ENCODE results near the gene DIAPH3.

Gene DIAPH3

DNA sequence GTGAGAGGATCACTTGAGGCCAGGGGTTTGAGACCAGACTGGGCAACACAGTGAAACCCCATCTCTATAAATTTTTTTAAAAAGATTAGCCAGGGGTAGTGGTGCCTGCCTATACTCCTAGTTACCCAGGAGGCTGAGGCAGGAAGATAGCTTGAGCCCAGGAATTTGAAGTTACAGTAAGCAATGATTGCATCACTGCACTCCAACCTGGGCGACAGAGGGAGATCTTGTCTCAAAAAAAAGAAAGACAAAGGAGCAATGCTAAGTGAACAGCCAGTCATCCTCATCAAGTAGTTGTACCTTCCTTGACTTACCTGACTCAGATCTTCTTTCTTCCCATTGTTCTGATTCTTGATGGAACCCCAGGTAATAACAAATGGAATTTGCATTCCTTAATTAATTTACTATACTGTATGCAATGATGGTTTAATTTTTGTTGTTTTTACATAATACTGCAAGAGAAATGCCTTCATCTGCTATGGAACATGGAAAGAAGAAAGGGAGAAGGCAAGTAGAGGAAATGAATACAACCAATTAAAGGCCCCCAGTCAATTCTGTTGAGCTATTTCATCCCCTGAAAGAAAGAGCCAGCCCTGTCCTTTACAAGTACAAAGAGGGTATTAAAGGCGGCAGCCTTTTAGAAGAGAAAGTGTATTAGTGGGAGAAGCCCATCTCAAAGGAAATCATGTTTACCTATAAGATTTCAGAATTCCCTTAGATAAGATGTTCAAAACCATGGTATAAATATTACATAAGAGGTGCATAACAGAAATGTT lies 316.7 kb downstream of the DIAPH3 start:
- DNase-seq: no peak

DNA sequence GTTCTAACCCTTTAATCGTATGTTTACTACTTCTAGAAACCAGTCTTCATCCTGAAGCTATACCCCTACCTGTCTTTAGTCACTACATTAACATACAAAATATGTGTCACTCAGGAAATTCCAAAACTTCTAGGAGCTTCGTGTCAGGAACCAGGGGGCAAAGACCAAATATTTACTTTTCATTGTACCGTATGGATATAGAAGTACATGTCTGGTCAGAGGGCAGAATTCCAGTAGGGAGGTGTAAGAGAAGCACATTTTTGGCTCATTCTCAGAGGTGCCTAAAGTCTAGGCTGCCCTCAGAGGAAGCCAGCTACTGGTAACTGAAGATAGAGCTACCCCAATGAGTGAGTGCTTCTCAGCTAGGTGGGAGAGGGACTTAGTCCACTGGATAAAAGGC lies 320.7 kb downstream of the DIAPH3 start:
- no peak for DNase-seq

- no peak for DNase-seq
These were observed 321.2 kb downstream of the DIAPH3 start for GRCh38 chr13:59842507-59842906.

GRCh38 chr13:59839186-59839585 lies 324.5 kb downstream of the DIAPH3 start:
- no peak for DNase-seq

DNA sequence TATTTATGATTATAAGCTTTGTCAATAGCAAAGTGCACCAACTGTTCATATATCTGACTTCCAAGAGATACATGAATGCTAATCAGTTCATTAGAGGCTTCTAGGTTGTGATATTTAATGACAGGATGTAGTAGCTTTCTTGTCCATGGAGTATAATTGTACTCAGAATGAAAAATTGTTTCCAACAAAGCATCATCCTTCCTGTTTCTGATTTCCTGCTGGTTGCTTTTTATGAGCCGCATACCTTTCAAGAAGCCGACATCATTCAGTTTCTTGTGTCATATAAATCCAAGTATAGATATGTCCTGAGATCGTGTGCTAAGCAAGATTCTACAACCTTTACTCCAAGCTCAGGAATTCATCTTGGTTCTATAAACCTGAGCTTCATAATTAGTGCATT lies 326.6 kb downstream of the DIAPH3 start:
- no peak for DNase-seq

GRCh38 chr13:59835569-59835968 lies 328.2 kb downstream of the DIAPH3 start:
- DNase-seq: no peak

DNA sequence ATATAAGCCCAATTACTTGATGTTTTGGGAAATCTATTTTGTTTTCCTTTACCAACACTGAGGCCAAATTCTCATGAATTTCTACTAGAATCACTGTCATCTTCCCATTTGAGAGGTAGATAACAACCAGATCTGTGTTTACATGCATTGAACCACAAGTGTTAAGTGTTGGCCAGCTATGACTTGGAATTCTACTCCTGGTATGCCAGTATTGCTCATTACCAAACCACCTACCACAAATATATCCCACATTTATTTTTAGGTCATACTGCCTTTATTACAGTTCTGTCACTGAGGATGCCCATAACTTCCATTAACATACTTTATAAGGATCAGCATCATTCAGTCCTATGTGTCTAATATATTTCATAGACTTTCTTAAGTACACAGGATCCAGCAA lies 328.9 kb downstream of the DIAPH3 start:
- no peak for DNase-seq

DNA sequence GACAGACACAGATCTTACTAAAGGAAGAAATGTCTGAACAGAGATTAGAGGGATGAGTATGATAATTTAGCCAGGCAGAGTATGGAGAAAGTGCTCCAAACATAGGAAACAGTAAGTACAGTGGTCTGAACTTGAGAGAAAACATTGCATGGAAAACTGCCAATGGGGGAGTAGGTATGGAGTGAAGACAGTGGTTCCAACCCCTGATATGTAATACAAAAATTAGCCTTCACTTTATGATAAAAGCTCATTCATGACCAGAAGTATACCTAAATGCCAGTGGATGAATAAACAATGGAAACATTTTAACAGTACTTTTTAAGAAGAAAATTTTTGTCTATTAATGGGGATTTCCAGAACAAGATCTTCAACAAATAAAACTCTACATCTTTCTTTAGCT lies 334.0 kb downstream of the DIAPH3 start:
- DNase-seq: no peak

DNA sequence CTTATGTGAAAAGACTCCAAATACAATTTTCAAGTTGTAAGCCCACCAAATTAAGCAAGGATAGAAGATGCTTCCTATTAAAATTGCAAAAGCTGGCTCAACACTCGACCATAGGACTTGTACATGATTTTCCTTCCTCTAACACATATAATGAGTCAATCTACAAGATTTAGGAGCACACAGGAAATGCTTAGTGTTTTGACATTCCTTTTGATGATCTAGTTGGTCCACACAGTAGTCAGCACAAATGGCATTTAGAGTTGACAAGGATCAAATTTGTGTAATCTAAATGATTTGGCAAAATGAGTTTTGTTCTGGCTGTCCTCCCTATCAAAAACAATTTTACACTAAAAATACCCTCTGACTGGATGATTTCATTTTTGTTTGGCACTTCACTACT lies 340.2 kb downstream of the DIAPH3 start:
- DNase-seq: no peak

DNA sequence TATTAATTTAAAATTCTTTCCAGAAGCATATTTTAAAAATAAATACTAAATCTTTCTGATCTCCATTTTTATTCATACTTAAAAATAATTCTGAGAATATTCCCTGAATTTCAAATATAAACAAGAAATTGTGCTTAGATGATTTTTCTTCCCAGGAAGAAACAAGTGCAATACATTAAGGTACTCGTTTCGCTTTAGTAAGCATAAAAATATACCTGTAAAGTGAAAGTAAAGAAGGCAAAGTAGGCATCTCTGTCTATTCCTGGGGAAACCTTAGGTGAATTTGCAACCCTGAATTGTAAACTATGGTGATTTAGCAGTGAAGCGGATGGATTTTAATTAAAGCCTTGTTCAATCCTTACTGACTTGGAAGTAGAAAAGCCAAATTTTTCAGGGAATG lies 354.2 kb downstream of the DIAPH3 start:
- no peak for DNase-seq

DNA sequence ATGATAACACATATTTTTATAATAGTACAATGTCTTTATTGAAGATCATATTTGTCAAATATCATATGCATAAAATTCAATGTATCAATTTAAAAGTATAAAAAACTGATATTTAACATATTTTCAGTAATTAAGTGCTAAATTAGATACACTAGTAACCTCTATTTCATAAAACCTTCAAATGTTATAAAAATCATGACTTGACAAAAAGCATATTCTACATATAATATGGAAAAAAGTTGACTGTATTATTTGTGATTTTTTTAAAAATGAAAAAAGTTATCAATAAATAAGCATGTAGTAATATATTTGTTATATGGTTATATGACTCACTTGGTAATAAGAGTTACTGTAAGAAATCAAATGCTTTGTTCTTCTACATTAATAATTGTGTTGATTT lies 356.9 kb downstream of the DIAPH3 start:
- no peak for DNase-seq

DNA sequence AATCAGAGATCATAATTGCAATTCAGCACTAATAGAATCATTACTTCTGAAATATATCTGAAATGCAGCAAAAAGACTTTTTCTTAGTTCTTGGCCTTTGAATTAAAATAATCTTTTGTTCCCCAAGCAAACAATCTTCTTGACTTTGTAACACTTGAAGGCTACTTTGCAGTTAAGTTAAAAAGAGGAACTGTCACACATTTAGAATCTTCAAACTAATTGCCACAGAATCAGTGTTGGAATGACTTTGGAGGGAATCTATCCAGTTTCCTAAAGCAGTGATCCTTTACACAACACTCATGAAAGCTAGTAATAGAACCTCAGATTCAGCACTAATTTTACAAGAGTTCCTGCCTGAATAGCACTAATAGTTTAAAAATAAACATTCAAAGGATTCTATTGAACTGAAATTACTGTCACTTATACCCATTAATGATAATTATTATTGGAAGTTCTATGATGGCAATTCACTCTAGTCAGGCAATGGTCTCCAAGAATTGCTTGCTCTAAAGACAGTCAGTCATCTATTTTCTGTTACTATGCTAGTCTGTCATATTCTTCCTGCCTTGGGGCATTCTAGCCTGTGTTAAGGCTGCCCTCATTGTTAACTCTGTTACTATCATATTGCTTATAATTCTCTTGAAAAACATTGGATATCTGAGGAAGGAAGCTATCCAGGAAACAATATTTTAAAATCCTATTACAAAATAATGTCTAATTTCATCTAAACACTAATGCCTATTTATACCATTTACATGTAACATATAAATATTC lies 362.4 kb downstream of the DIAPH3 start:
- no peak for DNase-seq

GRCh38 chr13:59793107-59793506 lies 370.6 kb downstream of the DIAPH3 start:
- DNase-seq: no peak

DNA sequence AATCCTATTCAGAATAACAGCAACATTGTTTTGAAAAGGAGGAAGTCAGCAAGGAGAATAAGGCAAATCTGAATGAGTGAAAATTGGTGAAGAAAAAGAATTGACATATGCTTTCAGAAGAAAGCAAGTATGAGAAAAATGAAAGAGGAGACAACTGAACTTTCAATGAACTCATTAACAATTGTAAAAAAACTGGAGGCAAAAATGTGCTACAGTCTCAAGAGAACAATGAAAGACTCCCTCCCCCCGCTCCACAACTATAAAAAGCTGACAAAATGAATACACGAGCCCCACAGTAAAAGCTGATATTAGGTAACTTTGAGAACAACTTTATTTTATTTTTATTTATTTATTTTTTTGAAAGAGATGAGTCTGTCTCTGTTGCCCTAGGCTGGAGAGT lies 373.1 kb downstream of the DIAPH3 start:
- no peak for DNase-seq

DNA sequence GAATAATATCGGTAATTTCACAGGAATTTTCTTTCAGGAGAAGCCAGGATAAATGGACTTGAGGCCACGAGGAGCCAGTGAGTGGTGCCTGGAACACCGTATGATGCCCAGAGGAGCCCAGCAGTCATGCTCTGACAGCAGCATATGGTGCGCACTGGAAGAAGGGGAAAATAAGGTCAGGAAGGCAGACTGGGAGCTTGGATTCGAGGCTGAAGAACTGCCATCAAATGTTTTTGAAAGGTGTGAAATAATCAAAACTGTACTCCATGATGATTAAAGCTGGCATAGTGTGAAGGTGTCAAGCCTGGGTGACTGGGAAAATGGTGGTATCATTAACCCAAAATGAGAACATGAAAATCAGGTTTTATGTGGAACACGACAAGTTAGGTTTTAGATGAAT lies 374.2 kb downstream of the DIAPH3 start:
- DNase-seq: no peak

DNA sequence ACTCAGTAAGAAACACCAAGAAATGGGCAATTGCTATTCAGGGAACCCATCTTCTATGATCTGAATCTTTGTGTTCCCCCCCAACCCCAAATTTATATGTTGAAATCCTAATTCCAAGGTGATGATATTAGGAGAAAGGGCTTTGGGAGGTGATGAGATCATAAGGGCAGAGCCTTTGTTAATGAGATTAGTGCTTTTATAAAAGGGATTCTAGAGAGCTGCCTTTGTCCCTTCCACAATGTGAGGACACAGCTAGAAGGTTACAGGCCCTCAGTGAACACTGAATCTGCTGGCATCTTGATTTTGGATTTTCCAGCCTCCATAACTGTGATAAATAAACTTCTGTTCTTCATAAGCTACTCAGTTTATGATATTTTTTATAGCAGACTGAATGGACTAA lies 376.0 kb downstream of the DIAPH3 start:
- no peak for DNase-seq

- DNase-seq: no peak
These were observed 381.0 kb downstream of the DIAPH3 start for GRCh38 chr13:59782696-59783095.

GRCh38 chr13:59780058-59780457 lies 383.7 kb downstream of the DIAPH3 start:
- DNase-seq: no peak

- no peak for DNase-seq
These were observed 386.6 kb downstream of the DIAPH3 start for GRCh38 chr13:59776924-59777690.

- DNase-seq: no peak
These were observed 389.2 kb downstream of the DIAPH3 start for GRCh38 chr13:59774491-59774971.

GRCh38 chr13:59771272-59771671 lies 392.5 kb downstream of the DIAPH3 start:
- peak; percentile 15 for DNase-seq

DNA sequence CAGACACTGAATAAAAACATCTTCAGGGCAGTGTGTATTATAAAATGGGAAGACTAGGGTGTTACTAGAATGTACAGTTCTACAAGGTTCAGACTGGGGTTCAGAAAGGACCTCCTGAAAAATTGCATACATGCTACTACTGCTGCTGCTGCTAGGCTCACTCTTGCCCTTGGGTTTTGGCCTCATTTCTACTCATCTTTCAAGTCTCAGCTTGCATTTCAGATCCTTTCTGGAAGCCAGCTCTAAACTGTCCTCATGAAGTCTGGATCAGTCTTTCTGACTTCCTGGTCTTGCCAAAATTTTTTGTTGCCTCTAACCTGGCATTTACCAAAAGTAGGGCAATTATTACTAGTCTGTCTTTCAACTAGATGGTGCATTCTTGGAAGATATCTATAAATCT lies 393.3 kb downstream of the DIAPH3 start:
- DNase-seq: no peak

DNA sequence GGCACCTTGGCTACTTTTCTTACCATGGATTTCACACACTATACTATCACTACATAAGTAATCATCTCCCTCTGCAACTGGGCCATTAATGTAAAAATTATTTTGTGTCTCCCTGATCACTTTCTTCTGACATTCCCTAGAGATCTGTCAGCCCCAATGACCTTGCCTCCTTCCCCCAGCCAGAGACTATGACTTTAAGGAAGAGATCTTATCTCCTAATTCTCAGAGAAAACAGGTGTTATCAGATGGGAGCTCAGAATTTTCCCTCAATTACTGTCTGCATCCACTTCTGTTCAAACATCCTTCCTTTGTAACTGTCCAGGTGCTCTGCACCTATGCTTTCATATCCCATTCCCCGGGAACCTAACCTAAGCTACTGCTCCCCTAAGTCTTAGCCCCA lies 397.5 kb downstream of the DIAPH3 start:
- DNase-seq: no peak
